Kidney (tissue), 14 donors: ENCODE measurements around the gene SLC25A39. TPM values are rescaled to one million over a fixed set of nuclear protein-coding genes. Genes with fewer than 3 reads are reported as not detected.

Experiments
- DNase-seq, 5 donors: peaks; one replicate each; pipeline ENCODE4 v3.0.0-alpha.2; 2013 to 2020
- FAIRE-seq: peaks from 2 replicates; lab custom pipeline; 2012; peaks lifted over from hg19 to GRCh38; lab: Jason Lieb, UNC
- H3K27ac ChIP-seq, 2 donors: one replicate each; pipeline ENCODE4 v1.7.0; 2013; ENCODE audit warnings: low read depth in 2 of 2, low read length in 2 of 2, inconsistent platforms in 1 of 2
- H3K27me3 ChIP-seq: one replicate; pipeline ENCODE4 v1.7.1; 2013; ENCODE audit warnings: low read length, inconsistent platforms; ENCODE audit not compliant: control insufficient read depth, insufficient read depth
- H3K36me3 ChIP-seq, 3 donors: one replicate each; pipeline versions ENCODE4 v1.7.0 to v1.7.1; 2013; ENCODE audit warnings: low read length in 3 of 3, control low read depth in 1 of 3, inconsistent platforms in 1 of 3; ENCODE audit not compliant: insufficient read depth in 3 of 3, control insufficient read depth in 2 of 3
- H3K4me1 ChIP-seq, 3 donors: one replicate each; pipeline versions ENCODE4 v1.7.0 to v1.7.1; 2013; ENCODE audit warnings: low read length in 3 of 3, inconsistent platforms in 1 of 3, low read depth in 1 of 3; ENCODE audit not compliant: control insufficient read depth in 2 of 3, insufficient read depth in 2 of 3
- H3K4me3 ChIP-seq, 3 donors: one replicate each; pipeline versions ENCODE4 v1.7.0 to v1.8.1; 2013; ENCODE audit warnings: low read length in 3 of 3, control low read depth in 1 of 3, inconsistent platforms in 1 of 3
- H3K9ac ChIP-seq, 3 donors: one replicate each; pipeline versions ENCODE4 v1.7.0 to v1.7.1; 2013; ENCODE audit warnings: low read length in 3 of 3, control low read depth in 1 of 3, inconsistent platforms in 1 of 3
- H3K9me3 ChIP-seq, 3 donors: one replicate each; pipeline versions ENCODE4 v1.7.0 to v1.7.1; 2013; ENCODE audit warnings: low read length in 3 of 3, control low read depth in 1 of 3, inconsistent platforms in 1 of 3; ENCODE audit not compliant: control insufficient read depth in 2 of 3, insufficient read depth in 1 of 3
- CTCF ChIP-seq: IDR thresholded peaks from 3 replicates; pipeline ENCODE4 v1.5.1; 2012; ENCODE audit warnings: mild to moderate bottlenecking, moderate library complexity, borderline replicate concordance; ENCODE audit not compliant: insufficient read depth; ENCODE audit errors: extremely low read depth
- intact Hi-C: fragments of 100-400 bp; cut with DNase I; formaldehyde crosslinking; loops from one replicate; pipeline ENCODE4 v1.11.1; 2022
- polyA plus RNA-seq: library from polyadenylated mRNA; stranded (reverse); fragments of 350-450 nt; fragmentation: Illumina TruSeq; extraction: RNeasy Lipid Tissue Mini Kit (QIAGEN cat#74804); gene quantifications from one replicate; pipeline ENCODE4 v1.2.3, GENCODE V29; 2014; ENCODE audit warnings: low read depth, low replicate concordance; ENCODE audit not compliant: insufficient read depth
- total RNA-seq: library from RNA; stranded (reverse); fragmentation: NEBNext Ultra II Directional; extraction: Animal tissue kit (Norgen Biotek cat#: 25700); gene quantifications from one replicate; pipeline ENCODE4 v1.2.1, GENCODE V29; 2021
- donor health status: control.
- donor health status: control.
- donor health status: control.
- donor health status: control.
- donor health status: control.
- donor health status: DM: yes; HTN: yes; CAD: no.
- donor health status: Normal renal cell carcinoma (clear cell type).

Gene SLC25A39
- total and polyA plus RNA-seq, 2 donors from 2014 or later, result 107 to 389 TPM

GRCh38 chr17:44314869-44315661 is 9.6 kb downstream of the SLC25A39 start:
- peaks cover 19% of the 10 kb centered on the region for H3K27me3 ChIP-seq
- no peaks in the 10 kb centered on the region for H3K9me3 ChIP-seq
- no peak overlapping the region for H3K4me3 ChIP-seq
- peaks cover 0 to 4% (median 0%) of the 10 kb centered on the region in 3 donors for H3K4me1 ChIP-seq
- no peak for TF ChIP-seq CTCF
- no peak overlapping the region for H3K9ac ChIP-seq
- no peak overlapping the region for H3K27ac ChIP-seq
- no peak for FAIRE-seq
- DNase-seq, result peak; percentile 69 to 81 (median 76)
- intact Hi-C loops, result no loop called here
- peaks cover 0 to 2% (median 0%) of the 10 kb centered on the region in 3 donors for H3K36me3 ChIP-seq

GRCh38 chr17:44314524-44314868 is 10.1 kb downstream of the SLC25A39 start:
- intact Hi-C loops, result no loop called here
- FAIRE-seq (no peak), DNase-seq (no peak)
- Histone ChIP-seq H3K4me1 (peaks cover 0 to 4% (median 0%) of the 10 kb centered on the region in 3 donors), H3K9ac (no peak overlapping the region), H3K36me3 (no peaks in the 10 kb centered on the region), H3K4me3 (no peak overlapping the region), H3K27ac (no peak overlapping the region), H3K27me3 (peaks cover 19% of the 10 kb centered on the region), H3K9me3 (no peaks in the 10 kb centered on the region)
- TF ChIP-seq CTCF, result no peak

GRCh38 chr17:44314031-44314430 is 10.6 kb downstream of the SLC25A39 start:
- intact Hi-C loops, result no loop called here
- no peaks in the 10 kb centered on the region for H3K9me3 ChIP-seq
- H3K4me3 ChIP-seq, result no peak overlapping the region
- no peak for FAIRE-seq
- H3K27me3 ChIP-seq, result peaks cover 19% of the 10 kb centered on the region
- H3K4me1 ChIP-seq, result peaks cover 0 to 6% (median 0%) of the 10 kb centered on the region in 3 donors
- no peaks in the 10 kb centered on the region for H3K36me3 ChIP-seq
- DNase-seq, result no peak
- TF ChIP-seq CTCF, result no peak
- no peak overlapping the region for H3K9ac ChIP-seq
- H3K27ac ChIP-seq, result no peak overlapping the region
